Suppressor macrophage (primary cell): ENCODE measurements around the gene ACTL6B.
"Not testable (repeated sequence)": the region's sequence is repeated elsewhere in the genome, so short reads cannot be mapped to it uniquely, and the experiment has no call there.

Source experiments
- DNase-seq, 4 experiments: peaks; one replicate each; pipeline ENCODE4 v3.0.0-alpha.2; 2020 to 2022
- total RNA-seq, 17 experiments: gene quantifications; one replicate each; lab custom pipeline; 2026; ENCODE audit warnings: mixed read lengths in 6 of 17, inconsistent platforms in 3 of 17; lab: John Stamatoyannopoulos, UW

ACTL6B gene
- total RNA-seq, result 0 to 1.5 (median 0) reads per million in 17 experiments

GRCh38 chr7:100655908-100656674, at the start of gene ACTL6B:
Gene ACTL6B, minus strand, starts transcription at chr7:100656448. Its CDS starts 94 bp downstream, at chr7:100656354.
- peak; percentile 65 to 89 (median 73) for DNase-seq

GRCh38 chr7:100705320-100705752, 49.1 kb upstream of the ACTL6B start:
- DNase-seq, result peak; percentile 77 to 90 (median 84)

GRCh38 chr7:100701089-100701488, 44.8 kb upstream of the ACTL6B start:
- DNase-seq, result not testable (repeated sequence)

GRCh38 chr7:100699018-100699417, 42.8 kb upstream of the ACTL6B start:
- no peak for DNase-seq

- DNase-seq, result no peak
Measured at GRCh38 chr7:100696123-100696521, 39.9 kb upstream of the ACTL6B start.

- peak; percentile 64 to 90 (median 78) for DNase-seq
Measured at GRCh38 chr7:100694098-100694745, 38.0 kb upstream of the ACTL6B start, which contains the start of gene GIGYF1. Gene GIGYF1, minus strand, starts transcription at chr7:100694250. Its CDS starts 6,012 bp downstream, at chr7:100688238.

- peak in 2 of 4 experiments; percentile 28 to 52 for DNase-seq
Measured at GRCh38 chr7:100693312-100694097, 37.3 kb upstream of the ACTL6B start.

GRCh38 chr7:100692578-100692961, 36.3 kb upstream of the ACTL6B start:
- DNase-seq, result no peak

- peak; percentile 79 to 90 (median 88) for DNase-seq
Measured at GRCh38 chr7:100691676-100692577, 35.7 kb upstream of the ACTL6B start.

GRCh38 chr7:100689230-100690135, 33.2 kb upstream of the ACTL6B start:
- DNase-seq, result no peak

GRCh38 chr7:100688326-100688860, 32.1 kb upstream of the ACTL6B start:
- DNase-seq, result no peak

- peak; percentile 25 to 57 (median 46) for DNase-seq
Measured at GRCh38 chr7:100687751-100688300, 31.6 kb upstream of the ACTL6B start.

- no peak for DNase-seq
Measured at GRCh38 chr7:100687261-100687660, 31.0 kb upstream of the ACTL6B start.

GRCh38 chr7:100686822-100687211, 30.6 kb upstream of the ACTL6B start:
- DNase-seq, result no peak

GRCh38 chr7:100686201-100686821, 30.1 kb upstream of the ACTL6B start:
- DNase-seq, result no peak

- no peak for DNase-seq
Measured at GRCh38 chr7:100685631-100686145, 29.4 kb upstream of the ACTL6B start.

GRCh38 chr7:100685049-100685605, 28.9 kb upstream of the ACTL6B start:
- no peak for DNase-seq

- DNase-seq, result no peak
Measured at GRCh38 chr7:100684534-100685042, 28.3 kb upstream of the ACTL6B start.
